GM11168 (cell line): ENCODE data around the gene TEPSIN.

Experiments used
- in situ Hi-C: fragments of 300-500 bp; cut with MboI; formaldehyde crosslinking; loops from one replicate; pipeline ENCODE4 v1.12.0; 2022; ENCODE audit warnings: low sequenced_read_pairs; ENCODE audit not compliant: unreplicated experiment

TEPSIN gene

GRCh38 chr17:81189016-81189415 lies 49.8 kb downstream of the TEPSIN start:
- in situ Hi-C loops = no loop called here

GRCh38 chr17:81188491-81188840 lies 50.4 kb downstream of the TEPSIN start:
- in situ Hi-C loops = no loop called here

DNA sequence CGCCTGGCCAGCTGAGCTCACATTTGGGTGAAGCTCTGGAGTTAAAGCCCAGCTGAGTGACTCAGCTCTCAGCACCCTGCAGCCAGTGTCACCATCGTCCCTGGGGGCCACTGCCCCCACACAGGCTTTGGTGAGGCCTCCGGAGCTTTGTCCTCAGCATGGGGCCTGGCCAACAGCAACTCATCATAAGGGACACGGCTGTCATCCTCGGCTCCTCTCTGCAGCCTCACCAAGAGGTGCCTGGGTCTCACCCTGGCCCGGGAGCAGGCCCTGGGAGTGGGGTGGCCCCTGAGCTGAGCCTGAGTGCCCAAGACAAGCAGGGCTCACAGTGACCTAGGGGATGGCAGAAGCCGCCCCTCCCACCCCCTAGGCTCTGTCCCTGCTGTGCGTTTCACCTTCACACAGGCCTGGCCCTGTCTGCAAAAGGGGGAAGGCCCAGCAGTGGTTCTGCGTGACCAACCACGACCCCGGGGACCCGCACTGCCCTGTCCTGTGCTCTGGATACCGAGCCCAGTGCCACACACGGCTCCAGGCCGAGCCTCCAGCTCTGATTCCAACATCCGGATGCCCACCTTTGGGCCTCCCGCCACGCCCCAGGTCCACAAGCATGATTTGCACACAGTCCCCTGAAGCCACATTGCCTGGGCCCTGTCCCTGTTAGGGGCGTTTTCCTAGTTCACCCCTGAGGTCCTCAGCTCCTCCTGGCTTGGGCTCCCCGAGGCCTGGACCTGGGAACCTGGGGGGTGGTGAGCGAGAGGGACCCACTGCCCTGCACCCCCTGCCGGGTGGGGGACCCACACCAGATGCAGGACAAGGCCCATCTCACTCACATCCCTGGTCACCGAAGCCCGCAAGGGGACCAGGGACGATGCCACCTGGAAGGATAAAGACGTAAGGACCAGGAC lies 51.0 kb downstream of the TEPSIN start:
- in situ Hi-C loops = no loop called here

GRCh38 chr17:81187120-81187519 lies 51.7 kb downstream of the TEPSIN start:
- in situ Hi-C loops = no loop called here

DNA sequence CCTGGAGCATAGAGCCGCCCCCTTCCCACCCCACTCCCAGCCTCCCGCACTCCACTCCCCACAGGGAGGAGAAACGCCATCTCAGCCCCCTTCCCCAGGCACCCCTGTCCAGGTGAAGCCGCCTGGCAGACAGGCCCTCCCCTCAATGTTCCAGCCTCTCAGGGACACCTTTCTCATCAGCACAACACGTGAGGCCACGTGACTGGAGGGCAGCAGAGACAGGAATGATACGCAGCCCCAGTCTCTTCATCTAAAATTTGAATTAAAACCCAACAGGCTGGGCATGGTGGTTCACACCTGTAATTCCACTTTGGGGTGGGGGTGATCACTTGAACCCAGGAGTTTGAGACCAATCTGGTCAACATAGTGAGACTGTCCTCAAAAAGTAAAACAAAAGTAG lies 52.7 kb downstream of the TEPSIN start:
- in situ Hi-C loops = no loop called here

DNA sequence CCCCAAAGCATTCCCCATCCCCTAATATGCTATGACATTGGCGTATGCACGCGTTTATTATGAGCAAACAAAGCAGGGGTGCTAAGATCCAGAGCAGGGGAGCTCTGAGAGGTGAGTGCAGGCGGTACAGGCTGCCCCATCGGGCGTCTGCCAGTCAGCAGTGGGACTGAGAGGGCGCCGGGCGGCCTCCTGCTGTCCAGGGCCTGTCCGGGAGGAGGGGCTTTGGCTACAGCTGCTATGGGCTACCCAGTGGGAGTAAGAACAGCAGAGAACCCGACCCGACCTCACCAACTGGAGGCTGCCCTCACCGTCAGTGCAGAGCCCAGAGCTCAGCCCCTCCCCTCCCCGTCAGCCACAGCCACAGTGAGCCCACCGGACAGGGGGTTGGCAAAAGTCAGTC lies 54.3 kb downstream of the TEPSIN start:
- in situ Hi-C loops = no loop called here

DNA sequence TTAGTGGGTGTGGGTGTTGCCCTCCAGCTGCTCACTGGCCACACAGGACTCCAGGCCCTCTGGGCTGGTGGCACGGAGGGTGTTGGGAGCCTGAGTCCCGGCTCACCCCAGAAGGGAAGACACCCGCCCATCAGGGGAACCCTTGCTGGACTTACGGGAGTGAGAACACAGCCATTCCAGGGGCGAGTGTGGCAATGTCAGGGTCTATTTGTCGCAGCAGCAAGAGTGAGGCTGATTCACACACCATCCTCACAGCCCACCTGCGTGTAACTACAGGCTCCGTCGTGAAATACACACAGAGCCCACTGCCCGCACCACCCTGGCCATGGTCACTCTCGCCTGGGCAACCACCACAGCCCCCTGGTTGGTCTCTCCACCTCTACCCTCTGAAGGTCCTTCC lies 55.0 kb downstream of the TEPSIN start:
- in situ Hi-C loops = no loop called here

GRCh38 chr17:81183316-81183715 lies 55.5 kb downstream of the TEPSIN start:
- in situ Hi-C loops = no loop called here

DNA sequence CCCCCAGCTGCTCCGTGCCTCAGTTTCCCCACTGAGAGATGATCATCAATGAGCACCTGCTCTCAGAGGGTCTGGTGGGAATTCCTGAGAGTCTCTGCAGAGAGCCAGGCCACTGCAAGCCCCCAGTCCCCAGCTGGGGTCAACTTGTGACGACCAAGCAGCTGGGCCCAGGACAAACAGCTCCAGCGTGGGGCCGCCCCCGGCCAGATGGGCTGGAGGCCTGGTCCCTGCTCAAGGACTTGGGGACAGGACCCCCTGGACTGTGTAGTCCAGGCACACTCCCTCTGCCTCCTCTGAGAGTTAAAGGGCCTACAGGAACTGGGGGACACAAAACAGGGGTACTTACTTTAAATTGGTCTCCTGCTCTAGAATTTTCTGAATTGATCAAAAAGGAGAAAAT lies 56.3 kb downstream of the TEPSIN start:
- in situ Hi-C loops = no loop called here

GRCh38 chr17:81181811-81182185 lies 57.1 kb downstream of the TEPSIN start:
- in situ Hi-C loops = no loop called here

GRCh38 chr17:81180836-81181810 lies 57.7 kb downstream of the TEPSIN start:
- in situ Hi-C loops = no loop called here

- in situ Hi-C loops = no loop called here
Observed at GRCh38 chr17:81179861-81180260, 59.0 kb downstream of the TEPSIN start.

GRCh38 chr17:81179220-81179619 lies 59.6 kb downstream of the TEPSIN start:
- in situ Hi-C loops = no loop called here
